GM18502 (cell line): ENCODE data around the gene PCSK1.

ENCODE experiments used
- ATAC-seq: cut with Tn5 transposase; IDR thresholded peaks from one replicate; pipeline ENCODE4 v1.9.1; 2021; ENCODE audit warnings: mild to moderate bottlenecking; ENCODE audit not compliant: unreplicated experiment, poor library complexity

Gene PCSK1

DNA sequence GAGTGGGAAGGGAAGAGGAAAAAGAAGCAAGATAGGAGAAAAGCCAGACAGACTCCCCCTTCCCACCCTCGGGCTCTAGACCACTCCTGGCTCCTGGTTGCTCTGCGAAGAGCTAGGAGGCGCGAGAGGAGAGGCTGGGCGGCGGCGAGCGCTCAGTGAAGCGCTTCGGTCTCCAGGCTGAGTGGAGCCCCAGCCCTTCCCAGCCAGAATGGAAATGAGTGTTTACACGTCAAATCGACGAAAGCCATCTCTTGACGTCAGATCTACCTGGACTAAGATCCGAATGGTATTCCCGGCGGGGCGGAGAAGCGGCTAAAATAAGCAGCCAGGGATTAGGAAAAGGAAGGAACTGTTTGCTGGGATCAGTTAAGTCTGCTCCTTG lies at the start of gene PCSK1:
Gene PCSK1, minus strand, starts transcription at position 183 of the 382 bp plus-strand sequence. CDS start 206 bp downstream, outside the sequence.
- peak; percentile 14 for ATAC-seq

DNA sequence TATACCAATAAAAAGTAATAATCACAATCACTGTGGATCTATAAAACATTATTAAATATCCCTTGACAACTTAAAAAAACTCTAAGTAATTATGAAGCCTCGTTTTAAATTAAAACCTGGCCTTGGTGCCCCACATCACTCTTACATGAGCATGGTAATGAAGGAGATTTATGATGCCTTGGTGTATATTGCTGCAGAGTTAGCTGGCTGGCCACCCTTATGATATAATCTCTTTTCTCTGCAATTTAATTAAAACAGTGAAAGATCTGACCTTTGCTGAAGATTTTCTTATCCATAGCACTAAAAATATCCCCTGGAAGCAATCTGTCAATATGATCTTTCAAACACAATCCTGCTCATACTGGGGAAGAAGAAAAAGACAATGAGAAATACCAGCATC lies 48.8 kb upstream of the PCSK1 start:
- no peak for ATAC-seq

DNA sequence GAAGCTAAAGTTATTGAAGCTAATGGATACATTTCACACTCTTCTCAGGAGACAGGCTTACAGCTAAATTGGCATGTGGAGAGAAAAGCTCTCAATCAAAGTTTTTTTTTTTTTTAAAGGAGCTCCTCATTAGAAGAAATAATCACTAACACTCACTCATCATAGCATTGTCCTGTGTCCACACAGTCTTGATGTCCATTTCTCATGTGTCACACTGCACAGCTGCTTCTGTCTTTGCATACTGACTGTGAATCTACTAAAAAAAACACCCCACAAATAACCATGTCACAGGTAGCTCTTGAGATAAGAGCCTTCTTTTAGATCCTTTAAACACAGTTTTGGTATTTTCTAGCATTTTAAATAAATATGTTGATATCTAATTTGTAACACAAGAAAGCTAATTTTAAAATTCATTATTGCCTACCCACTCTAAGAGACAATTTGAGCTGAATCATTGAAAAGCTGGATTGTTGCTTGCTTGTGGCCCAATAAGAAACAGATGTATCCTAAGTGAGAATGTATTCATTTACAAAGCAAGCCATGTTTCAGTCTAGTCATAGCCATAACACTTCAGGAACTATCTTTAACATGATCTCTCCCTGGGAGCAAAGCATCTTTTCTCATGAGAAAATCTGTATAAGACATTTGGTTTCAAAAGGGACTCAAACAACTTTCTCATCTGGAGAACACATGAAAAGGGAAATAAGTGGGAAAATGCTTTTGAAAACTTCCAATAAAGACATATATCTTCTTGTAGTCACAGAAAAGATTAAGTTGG lies 48.1 kb upstream of the PCSK1 start:
- ATAC-seq: no peak

DNA sequence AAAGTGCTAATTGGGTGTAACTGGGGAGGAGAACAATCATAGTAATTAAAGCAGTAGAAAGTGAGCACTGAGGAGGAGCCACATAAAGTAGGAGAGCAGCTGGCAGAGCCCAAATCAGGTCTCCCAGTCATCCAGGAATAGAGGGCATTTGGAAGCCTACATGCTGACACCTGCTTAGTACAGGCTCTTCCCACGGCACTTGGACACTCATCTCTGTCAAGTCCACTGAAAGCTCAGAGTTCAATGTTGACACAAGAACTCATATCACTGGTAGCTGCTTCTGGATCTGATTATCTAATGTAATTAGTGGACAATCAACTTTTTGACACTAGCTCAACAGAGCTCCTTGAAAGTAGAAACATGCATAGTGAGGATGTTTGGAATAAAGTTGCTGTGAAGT lies 45.9 kb upstream of the PCSK1 start:
- ATAC-seq: no peak

DNA sequence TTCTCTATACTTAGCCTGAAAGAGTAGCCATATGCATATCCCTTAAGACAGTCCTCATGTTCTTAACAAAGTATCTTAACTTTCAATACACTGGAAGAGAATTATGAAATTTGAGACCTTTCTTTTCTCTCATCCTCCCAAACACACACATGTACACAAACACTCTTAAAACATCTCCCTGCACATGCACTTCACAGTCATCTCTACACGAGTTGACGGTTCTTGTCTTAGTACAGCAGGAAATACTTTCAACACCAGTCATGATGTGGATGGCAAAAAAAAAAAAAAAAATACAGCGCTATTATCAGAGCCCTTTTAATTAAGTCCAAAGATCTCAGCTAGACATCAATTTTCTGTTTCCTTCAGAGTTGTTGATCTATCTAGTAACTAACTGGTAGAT lies 43.6 kb upstream of the PCSK1 start:
- ATAC-seq: no peak

DNA sequence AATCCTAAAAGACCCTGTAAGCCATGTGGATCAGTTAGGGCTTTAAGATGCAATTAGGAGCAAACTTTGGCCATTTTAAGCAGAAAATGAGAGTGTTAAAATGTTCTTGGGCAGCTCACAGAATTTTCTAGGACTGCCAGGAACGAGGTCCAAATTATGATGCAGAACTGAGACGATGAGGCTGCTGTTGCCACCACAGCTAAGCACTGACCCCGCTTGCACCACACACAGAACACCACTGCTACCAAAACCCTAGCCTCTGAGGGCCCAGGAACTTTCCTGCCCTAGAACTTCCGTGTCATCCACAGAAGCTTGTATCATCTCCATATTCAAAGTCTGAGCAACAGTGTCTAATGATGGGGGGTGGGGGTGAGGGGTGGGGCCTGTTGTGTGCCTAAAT lies 41.0 kb upstream of the PCSK1 start:
- ATAC-seq: no peak

DNA sequence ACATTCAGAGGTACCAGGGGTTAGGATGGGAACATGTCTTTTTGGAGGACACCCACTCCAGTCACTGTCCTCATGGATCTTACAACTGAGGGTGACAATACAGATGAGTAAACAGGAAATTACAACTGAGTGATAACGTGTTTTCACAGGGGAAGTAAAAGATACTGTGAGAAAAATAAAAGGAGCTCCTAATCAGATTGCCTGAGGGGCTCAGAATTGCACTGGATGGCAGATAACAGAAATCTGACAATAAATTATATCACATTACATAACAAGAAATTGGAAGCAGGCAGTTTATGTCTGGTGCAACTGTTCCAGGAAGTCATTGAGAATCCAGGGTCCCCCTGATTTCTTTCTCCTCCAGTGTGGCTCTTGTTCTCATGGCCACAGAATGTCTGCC lies 40.1 kb upstream of the PCSK1 start:
- no peak for ATAC-seq

DNA sequence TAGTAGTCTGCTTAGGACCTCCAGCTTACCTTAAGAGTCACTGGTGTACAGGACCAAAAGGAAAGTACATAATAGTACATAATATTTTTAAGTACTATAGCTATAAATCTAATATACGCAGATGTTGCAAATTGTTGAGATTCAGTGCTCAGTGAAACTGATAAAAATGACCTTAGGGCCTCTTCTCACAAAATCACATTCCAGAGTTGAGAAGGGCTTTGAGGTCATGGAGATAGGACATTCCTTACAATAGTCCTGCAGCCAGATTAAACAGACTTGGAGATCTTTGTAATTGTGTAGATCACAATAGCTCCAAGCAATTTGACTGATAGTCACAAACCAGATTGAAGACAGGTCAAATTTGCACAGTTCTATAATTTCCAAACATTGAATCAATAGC lies 37.7 kb upstream of the PCSK1 start:
- no peak for ATAC-seq

DNA sequence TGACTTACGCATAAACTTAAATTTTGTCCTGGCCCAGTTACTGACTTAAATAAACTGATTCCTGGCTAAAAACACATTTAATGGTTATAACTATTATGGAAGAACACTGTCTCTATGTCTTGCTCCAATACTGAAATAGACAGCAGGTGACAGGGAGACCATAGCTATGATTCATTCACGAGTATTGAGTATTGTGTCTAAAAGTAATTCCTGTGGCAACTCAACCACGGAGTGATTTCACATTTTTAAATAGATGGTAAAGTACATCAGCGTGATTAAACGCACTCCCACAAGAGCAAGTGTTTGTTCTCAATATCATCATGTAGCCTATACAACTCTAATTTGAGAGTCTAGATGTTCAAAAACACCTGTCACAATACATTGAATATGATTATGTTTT lies 35.9 kb upstream of the PCSK1 start:
- no peak for ATAC-seq

DNA sequence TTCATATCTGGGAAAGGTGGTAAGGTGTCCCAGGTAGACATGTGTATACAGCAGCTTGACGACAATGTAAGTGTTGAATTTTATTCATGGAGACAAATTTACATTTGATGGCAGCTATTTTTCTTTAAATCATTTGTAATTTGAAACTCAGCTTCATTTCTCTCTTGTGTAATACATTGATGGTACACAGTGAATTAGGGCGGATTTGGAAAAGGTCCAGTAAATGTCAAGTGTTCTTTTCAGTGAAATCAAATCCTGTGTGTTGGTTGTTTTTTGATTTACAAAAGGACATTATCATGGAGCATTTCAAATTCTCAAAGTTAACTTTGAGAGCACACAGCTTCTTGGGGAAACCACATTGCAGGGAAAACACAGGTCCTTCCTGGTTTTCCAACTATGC lies 30.0 kb upstream of the PCSK1 start:
- ATAC-seq: no peak

DNA sequence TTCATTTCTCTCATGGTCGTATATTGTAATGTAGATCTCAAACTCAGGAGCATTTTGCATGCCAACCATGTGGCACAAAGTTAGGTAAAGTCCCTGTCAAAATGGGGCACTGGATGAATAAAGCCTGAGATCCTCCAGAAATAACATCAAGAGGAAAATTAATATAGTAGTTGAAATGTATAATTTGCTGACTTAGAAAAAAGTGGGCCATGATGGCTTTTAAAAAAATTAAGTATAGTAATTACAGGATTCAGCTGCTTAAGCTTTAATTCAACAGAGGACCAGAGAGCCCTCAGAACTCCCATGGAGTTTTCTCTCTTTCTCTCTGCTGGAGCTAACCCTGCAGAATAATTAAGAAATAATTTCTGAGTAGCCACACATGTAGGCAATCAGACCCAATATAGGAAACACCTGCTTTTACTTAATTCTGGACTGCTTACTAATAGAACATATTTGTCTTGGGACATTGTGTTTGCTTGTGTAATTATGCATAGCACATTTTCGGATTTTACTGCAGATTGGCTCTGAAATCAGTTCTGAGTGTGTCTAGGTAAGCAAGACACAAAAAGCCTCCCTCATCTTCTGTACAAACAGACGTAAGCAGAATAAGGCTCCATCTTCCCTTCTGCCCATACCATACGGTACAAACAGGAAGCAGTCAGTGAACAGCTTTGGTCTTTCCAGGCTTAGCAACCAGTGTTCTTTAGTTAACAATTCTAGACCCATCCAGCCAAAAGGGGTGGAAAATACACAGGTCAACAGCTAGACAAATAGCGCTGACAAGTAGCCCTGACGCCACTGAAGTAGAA lies 26.5 kb upstream of the PCSK1 start:
- ATAC-seq: no peak

DNA sequence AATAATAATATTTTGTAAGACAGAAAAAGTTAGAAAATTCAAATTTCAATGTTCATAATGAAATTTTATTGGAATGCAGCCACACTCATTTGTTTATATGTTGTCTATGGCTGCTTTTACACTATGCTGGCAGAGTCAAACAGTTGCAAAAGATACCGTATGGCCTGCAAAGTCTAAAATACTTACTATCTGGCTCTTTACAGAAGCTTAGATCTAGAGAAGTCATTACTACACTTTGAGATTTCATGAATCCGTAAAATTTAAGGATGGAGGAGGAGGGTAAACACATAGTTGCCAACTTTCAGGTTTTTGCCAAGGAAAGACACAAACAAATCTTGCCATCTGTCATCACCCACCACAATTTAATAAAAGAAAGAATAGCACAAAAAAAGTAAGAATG lies 25.1 kb upstream of the PCSK1 start:
- no peak for ATAC-seq

DNA sequence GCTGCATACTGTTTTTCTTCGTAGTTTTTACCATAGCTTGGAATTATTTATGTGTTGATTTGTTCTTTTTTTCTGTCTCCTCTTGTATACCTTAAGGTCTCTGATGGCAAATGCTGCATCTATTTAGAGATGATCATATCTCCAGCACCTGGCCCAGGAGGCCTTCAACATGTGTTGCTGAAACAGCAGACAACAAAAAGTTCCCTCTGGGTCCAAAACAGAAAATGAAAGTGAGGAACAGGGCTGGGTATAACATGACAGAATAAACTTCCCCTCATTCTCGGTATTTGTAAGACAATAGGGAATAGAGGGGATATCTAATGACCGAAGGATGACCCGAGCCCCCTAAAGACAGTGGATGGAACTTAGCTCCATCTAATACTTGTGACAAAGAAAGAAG lies 22.7 kb upstream of the PCSK1 start:
- no peak for ATAC-seq

DNA sequence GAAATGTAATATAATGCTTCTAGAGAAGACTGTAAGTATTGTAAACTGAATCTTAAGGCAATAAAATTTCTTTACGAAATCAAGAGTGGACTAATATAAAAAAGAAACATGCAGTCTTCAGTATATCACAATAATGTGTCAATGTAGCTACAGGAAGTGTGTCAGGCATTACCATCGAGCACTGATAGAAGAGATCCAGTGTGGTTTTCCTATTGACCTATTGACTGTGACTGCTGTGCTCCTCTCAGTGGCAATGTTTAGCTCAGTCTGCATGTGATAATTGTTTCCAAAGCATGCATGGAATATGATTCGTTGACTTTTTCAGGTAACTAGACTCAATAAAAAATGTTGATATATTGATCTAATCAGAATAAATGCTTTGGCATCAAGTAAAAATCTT lies 20.3 kb upstream of the PCSK1 start:
- no peak for ATAC-seq

DNA sequence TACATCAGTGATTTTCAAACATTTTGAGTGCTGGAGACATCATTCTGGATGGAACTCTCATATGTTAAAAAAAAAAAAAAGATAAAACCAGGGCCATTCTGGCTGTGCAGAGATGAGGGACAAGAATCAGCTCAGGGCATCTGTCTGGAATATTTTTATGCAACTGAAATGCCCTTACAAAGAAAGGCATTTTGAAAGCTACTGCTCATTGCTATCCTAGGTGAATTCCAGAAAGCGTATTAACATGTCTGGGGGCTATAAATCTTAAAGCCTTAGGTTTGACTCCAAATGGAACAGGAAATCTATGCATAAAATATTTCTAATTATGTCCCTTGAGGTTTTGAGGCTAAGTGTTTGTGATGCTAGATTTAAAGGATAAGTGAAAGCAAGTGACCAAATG lies 14.9 kb upstream of the PCSK1 start:
- ATAC-seq: no peak

DNA sequence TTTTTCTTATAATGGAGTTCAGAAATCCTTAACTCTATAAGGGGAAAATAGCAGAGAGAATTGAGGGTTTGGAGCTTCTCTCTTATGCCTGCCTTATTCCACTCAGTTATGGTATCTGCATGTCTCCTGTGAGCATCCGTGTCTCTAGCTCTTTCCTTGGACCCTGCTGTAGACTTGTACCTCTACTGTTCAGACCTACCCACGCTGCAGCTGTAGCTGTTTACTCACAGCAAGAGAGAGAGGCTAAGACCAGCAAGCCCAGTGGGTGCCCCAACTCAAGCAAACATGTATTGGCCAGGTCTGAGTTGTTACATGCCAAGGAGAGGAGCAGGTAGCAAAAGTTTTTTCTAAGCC lies 7.1 kb upstream of the PCSK1 start:
- ATAC-seq: peak; percentile 36

DNA sequence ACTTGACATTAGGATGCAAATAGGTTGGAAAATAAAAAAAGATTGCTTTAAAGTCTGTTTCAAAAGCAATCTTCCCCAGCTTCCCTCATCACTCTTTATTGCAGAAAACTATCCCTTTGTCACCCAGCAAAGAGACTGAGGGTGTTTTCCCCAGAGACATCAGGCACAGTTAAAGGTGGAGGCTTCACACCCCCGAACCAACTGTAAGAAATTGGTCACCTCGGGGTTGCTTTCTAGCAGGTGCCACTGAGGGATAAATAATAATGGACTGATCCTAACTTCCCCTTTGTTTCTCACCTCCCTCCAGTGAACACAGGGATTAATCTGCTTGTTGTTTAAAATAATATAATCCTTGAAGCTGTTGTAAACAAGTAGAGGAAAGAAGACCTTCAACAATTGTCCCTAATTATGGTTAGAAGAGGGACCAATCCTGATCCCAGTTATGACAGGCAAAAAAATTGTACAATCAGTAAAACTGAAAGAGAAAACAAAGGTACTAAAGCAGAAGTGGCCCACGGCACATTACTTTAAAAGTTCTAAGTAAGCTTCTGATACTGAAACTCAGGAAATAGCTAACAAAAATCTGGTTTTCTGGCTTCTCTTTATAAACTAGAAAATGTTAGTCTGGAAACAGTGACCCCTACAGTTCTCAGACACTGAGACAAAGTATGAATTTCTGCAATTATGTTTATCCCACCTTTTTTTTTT lies 6.6 kb upstream of the PCSK1 start:
- ATAC-seq: peak; percentile 95

DNA sequence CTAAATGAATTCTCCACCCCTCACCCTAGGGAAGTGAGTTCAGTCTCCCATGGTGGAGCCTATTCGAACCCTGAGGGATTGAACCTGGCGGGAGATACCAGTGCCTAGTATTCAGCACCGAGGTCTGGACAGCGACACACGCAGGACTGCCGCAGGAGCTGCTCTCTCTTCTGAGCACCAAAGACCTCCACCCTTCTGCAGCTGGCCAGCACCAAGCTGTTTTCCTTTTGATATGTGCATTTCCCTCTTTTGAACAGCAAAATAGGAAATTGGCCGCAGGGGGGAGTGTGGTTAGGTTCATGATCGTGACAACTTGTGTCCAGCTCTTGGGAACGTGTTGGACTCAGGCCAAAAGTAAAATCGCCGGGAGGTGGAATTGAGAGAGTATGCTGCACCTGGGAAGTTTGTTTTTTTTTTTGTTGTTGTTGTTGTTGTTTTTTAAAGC lies 1.2 kb upstream of the PCSK1 start:
- peak; percentile 72 for ATAC-seq

DNA sequence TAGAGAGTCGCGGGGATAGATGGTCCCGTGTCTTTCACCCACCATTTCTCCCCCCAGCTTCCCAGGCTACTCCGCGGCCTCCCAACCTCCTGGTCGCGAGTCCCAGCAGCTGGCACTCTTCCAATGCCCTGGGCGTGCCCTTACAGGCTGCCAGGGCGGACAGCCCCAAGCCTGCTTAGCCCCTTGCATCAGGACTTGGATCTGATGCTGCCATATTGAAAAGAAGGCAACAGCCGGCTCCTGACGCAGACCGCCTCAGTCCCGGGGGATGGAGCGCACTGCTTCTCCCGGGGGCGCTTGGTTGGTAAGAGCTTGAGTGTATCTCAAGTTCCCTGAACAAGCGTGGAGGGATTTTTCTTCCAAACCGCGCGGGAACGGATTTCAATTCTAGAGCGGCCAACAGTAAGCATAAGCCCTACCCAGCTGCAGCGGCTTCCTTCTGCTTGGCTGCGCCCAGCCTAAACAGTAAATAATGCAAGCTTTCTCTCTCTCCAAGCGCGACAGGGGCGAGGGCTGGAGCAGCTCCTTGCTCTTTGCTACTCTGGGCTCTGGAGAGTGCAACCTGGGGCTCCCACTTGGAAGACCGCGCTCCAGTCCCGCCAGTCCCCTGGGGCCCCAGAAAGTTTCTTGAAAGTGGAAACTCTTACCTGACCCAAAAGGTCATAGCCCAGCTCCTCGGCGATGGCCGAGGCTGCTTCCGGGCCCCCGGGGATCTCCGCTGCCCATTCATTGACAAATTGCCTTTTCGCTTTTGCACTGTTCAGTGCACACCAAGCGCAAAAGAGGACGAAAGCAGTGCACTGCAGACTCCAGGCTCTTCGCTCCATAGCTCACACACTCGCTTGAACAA lies 607 bp downstream of the PCSK1 start:
- peak; percentile 59 for ATAC-seq
